ENCODE results near the gene TMEM150B. TPM values are rescaled to one million over a fixed set of nuclear protein-coding genes. Genes with fewer than 3 reads are reported as not detected.
A peak's percentile ranks its signal among the peaks of the same experiment; 100 is the strongest.
"Not testable (repeated sequence)": the region's sequence is repeated elsewhere in the genome, so short reads cannot be mapped to it uniquely, and the experiment has no call there.

The TMEM150B gene
- total and polyA plus RNA-seq, 4 donors: 0.72 to 9.6 (median 4.2) TPM

- no peak for ATAC-seq (ENCODE audit: low FRiP score)
- Histone ChIP-seq H3K27ac (ENCODE audit: low read depth in 1 of 2, low read length in 2 of 2) (no peak overlapping the region), H3K9me3 (ENCODE audit: control insufficient read depth, low read length) (no peaks in the 10 kb centered on the region), H3K27me3 (ENCODE audit: control insufficient read depth in 1 of 2, insufficient read depth in 2 of 2, low read length in 1 of 2) (no peaks in the 10 kb centered on the region), H3K4me1 (ENCODE audit: control insufficient read depth in 1 of 2, insufficient read depth in 2 of 2, low read length in 2 of 2) (no peaks in the 10 kb centered on the region), H3K4me3 (ENCODE audit: low read length in 2 of 2) (peak overlapping the region in 1 of 2 donors; percentile 11), H3K36me3 (ENCODE audit: control insufficient read depth in 1 of 2, insufficient read depth in 2 of 2, low read length in 1 of 2) (no peaks in the 10 kb centered on the region)
- intact Hi-C loops (cut with DNase I): loop anchor here in 1 of 2 donors (5.0 kb wide), 1 partner anchor 41 kb away; the partner anchor contains the start of gene TMEM238
- 2 to 3% methylated on average over 14 to 15 of the region's 15 CpGs for WGBS, 2 donors
- peak; percentile 83 to 91 for DNase-seq
Measured at GRCh38 chr19:55341171-55341588, 16.0 kb upstream of the TMEM150B start.

GRCh38 chr19:55340784-55341147 lies 15.6 kb upstream of the TMEM150B start:
- 0 to 3% methylated on average over 20 to 24 of the region's 24 CpGs for WGBS, 2 donors
- no peaks in the 10 kb centered on the region for H3K27me3 ChIP-seq (ENCODE audit: control insufficient read depth in 1 of 2, insufficient read depth in 2 of 2, low read length in 1 of 2)
- DNase-seq: no peak
- H3K4me3 ChIP-seq (ENCODE audit: low read length in 2 of 2): peak overlapping the region in 1 of 2 donors; percentile 11
- no peak overlapping the region for H3K27ac ChIP-seq (ENCODE audit: low read depth in 1 of 2, low read length in 2 of 2)
- H3K36me3 ChIP-seq (ENCODE audit: control insufficient read depth in 1 of 2, insufficient read depth in 2 of 2, low read length in 1 of 2): no peaks in the 10 kb centered on the region
- ATAC-seq (ENCODE audit: low FRiP score): no peak
- intact Hi-C loops (cut with DNase I): loop anchor here in 1 of 2 donors (5.0 kb wide), 1 partner anchor 42 kb away; the partner anchor contains the start of gene TMEM238
- no peaks in the 10 kb centered on the region for H3K9me3 ChIP-seq (ENCODE audit: control insufficient read depth, low read length)
- H3K4me1 ChIP-seq (ENCODE audit: control insufficient read depth in 1 of 2, insufficient read depth in 2 of 2, low read length in 2 of 2): no peaks in the 10 kb centered on the region

GRCh38 chr19:55339889-55340783 lies 15.0 kb upstream of the TMEM150B start:
- no peak overlapping the region for H3K27ac ChIP-seq (ENCODE audit: low read depth in 1 of 2, low read length in 2 of 2)
- H3K36me3 ChIP-seq (ENCODE audit: control insufficient read depth in 1 of 2, insufficient read depth in 2 of 2, low read length in 1 of 2): no peaks in the 10 kb centered on the region
- ATAC-seq (ENCODE audit: low FRiP score) (no peak), DNase-seq (no peak)
- no peaks in the 10 kb centered on the region for H3K4me1 ChIP-seq (ENCODE audit: control insufficient read depth in 1 of 2, insufficient read depth in 2 of 2, low read length in 2 of 2)
- 3% methylated on average over 19 to 44 of the region's 44 CpGs for WGBS, 2 donors
- intact Hi-C loops (cut with DNase I): loop anchor here (1.0 to 5.0 kb wide), 3 partner anchors 42 to 81 kb away; partner anchors contain the start of genes PPP6R1 (in 1 of the 2), RPL28 (in 1 of the 2) and TMEM238 (in 1 of the 2)
- H3K4me3 ChIP-seq (ENCODE audit: low read length in 2 of 2): peak overlapping the region; percentile 48 to 56
- H3K27me3 ChIP-seq (ENCODE audit: control insufficient read depth in 1 of 2, insufficient read depth in 2 of 2, low read length in 1 of 2): no peaks in the 10 kb centered on the region
- H3K9me3 ChIP-seq (ENCODE audit: control insufficient read depth, low read length): no peaks in the 10 kb centered on the region

GRCh38 chr19:55339105-55339888 lies 14.2 kb upstream of the TMEM150B start, which contains the start of gene KMT5C:
Gene KMT5C (plus strand): TSS chr19:55339876. CDS start chr19:55341937, 2,061 bp downstream.
- Histone ChIP-seq H3K27ac (ENCODE audit: low read depth in 1 of 2, low read length in 2 of 2) (peak within 1 kb of the TSS in 1 of 2 donors; percentile 39), H3K27me3 (ENCODE audit: control insufficient read depth in 1 of 2, insufficient read depth in 2 of 2, low read length in 1 of 2) (no peaks in the 10 kb centered on the region), H3K4me1 (ENCODE audit: control insufficient read depth in 1 of 2, insufficient read depth in 2 of 2, low read length in 2 of 2) (no peaks in the 10 kb centered on the region), H3K9me3 (ENCODE audit: control insufficient read depth, low read length) (no peaks in the 10 kb centered on the region), H3K4me3 (ENCODE audit: low read length in 2 of 2) (peak within 1 kb of the TSS; percentile 48 to 56), H3K36me3 (ENCODE audit: control insufficient read depth in 1 of 2, insufficient read depth in 2 of 2, low read length in 1 of 2) (no peaks in the 10 kb centered on the region)
- intact Hi-C loops (cut with DNase I): loop anchor here in 1 of 2 donors (1.0 kb wide), 2 partner anchors 46 to 80 kb away; partner anchors contain the start of genes PPP6R1 and RPL28
- 0% methylated on average over 62 to 63 of the region's 63 CpGs for WGBS, 2 donors
- ATAC-seq (ENCODE audit: low FRiP score) (peak; percentile 97), DNase-seq (peak; percentile 100)

GRCh38 chr19:55336101-55336500 lies 11.0 kb upstream of the TMEM150B start:
- DNase-seq (no peak), ATAC-seq (ENCODE audit: low FRiP score) (no peak)
- Histone ChIP-seq H3K27ac (ENCODE audit: low read depth in 1 of 2, low read length in 2 of 2) (no peak overlapping the region), H3K4me1 (ENCODE audit: control insufficient read depth in 1 of 2, insufficient read depth in 2 of 2, low read length in 2 of 2) (no peaks in the 10 kb centered on the region), H3K27me3 (ENCODE audit: control insufficient read depth in 1 of 2, insufficient read depth in 2 of 2, low read length in 1 of 2) (no peaks in the 10 kb centered on the region), H3K36me3 (ENCODE audit: control insufficient read depth in 1 of 2, insufficient read depth in 2 of 2, low read length in 1 of 2) (no peaks in the 10 kb centered on the region), H3K9me3 (ENCODE audit: control insufficient read depth, low read length) (no peaks in the 10 kb centered on the region), H3K4me3 (ENCODE audit: low read length in 2 of 2) (no peak overlapping the region)
- intact Hi-C loops (cut with DNase I): no loop called here
- 75 to 77% methylated on average over 7 of the region's 7 CpGs for WGBS, 2 donors

- 74 to 78% methylated on average over 11 of the region's 11 CpGs for WGBS, 2 donors
- ATAC-seq (ENCODE audit: low FRiP score) (no peak), DNase-seq (no peak)
- H3K4me1 ChIP-seq (ENCODE audit: control insufficient read depth in 1 of 2, insufficient read depth in 2 of 2, low read length in 2 of 2): no peaks in the 10 kb centered on the region
- no peaks in the 10 kb centered on the region for H3K36me3 ChIP-seq (ENCODE audit: control insufficient read depth in 1 of 2, insufficient read depth in 2 of 2, low read length in 1 of 2)
- intact Hi-C loops (cut with DNase I): no loop called here
- H3K27ac ChIP-seq (ENCODE audit: low read depth in 1 of 2, low read length in 2 of 2): no peak overlapping the region
- no peaks in the 10 kb centered on the region for H3K9me3 ChIP-seq (ENCODE audit: control insufficient read depth, low read length)
- H3K4me3 ChIP-seq (ENCODE audit: low read length in 2 of 2): no peak overlapping the region
- H3K27me3 ChIP-seq (ENCODE audit: control insufficient read depth in 1 of 2, insufficient read depth in 2 of 2, low read length in 1 of 2): no peaks in the 10 kb centered on the region
Measured at GRCh38 chr19:55333870-55334269, 8.7 kb upstream of the TMEM150B start.

GRCh38 chr19:55329791-55330190 lies 4.7 kb upstream of the TMEM150B start:
- H3K4me1 ChIP-seq (ENCODE audit: control insufficient read depth in 1 of 2, insufficient read depth in 2 of 2, low read length in 2 of 2); H3K27ac ChIP-seq (ENCODE audit: low read depth in 1 of 2, low read length in 2 of 2); DNase-seq; H3K4me3 ChIP-seq (ENCODE audit: low read length in 2 of 2); intact Hi-C loops (cut with DNase I); ATAC-seq (ENCODE audit: low FRiP score); H3K36me3 ChIP-seq (ENCODE audit: control insufficient read depth in 1 of 2, insufficient read depth in 2 of 2, low read length in 1 of 2); H3K9me3 ChIP-seq (ENCODE audit: control insufficient read depth, low read length); H3K27me3 ChIP-seq (ENCODE audit: control insufficient read depth in 1 of 2, insufficient read depth in 2 of 2, low read length in 1 of 2): not testable (repeated sequence)
- 88 to 89% methylated on average over 6 of the region's 6 CpGs for whole genome bisulfite sequencing, 2 donors

GRCh38 chr19:55328774-55329318 lies 3.7 kb upstream of the TMEM150B start:
- DNase-seq; H3K9me3 ChIP-seq (ENCODE audit: control insufficient read depth, low read length); ATAC-seq (ENCODE audit: low FRiP score); H3K36me3 ChIP-seq (ENCODE audit: control insufficient read depth in 1 of 2, insufficient read depth in 2 of 2, low read length in 1 of 2); intact Hi-C loops (cut with DNase I); H3K4me1 ChIP-seq (ENCODE audit: control insufficient read depth in 1 of 2, insufficient read depth in 2 of 2, low read length in 2 of 2); H3K27ac ChIP-seq (ENCODE audit: low read depth in 1 of 2, low read length in 2 of 2); H3K4me3 ChIP-seq (ENCODE audit: low read length in 2 of 2); H3K27me3 ChIP-seq (ENCODE audit: control insufficient read depth in 1 of 2, insufficient read depth in 2 of 2, low read length in 1 of 2): not testable (repeated sequence)
- 63 to 68% methylated on average over 4 of the region's 4 CpGs for WGBS, 2 donors

Measured in aorta (tissue), 5 donors.